IMR-90 (cell line): Measurements from ENCODE around the gene TIAM2. TPM values are rescaled to one million over a fixed set of nuclear protein-coding genes. Genes with fewer than 3 reads are reported as not detected.

Experiments
- ATAC-seq: fragments of 200-7000 bp; cut with Tn5 transposase; 2 replicates; pipeline ENCODE4 v1.9.1; 2020; ENCODE audit warnings: low read depth, mild to moderate bottlenecking, moderate library complexity
- BruUV-seq: library from RNA; stranded (reverse); fragments of 400-500 nt; replicated peaks from 2 replicates; lab custom pipeline; 2021; lab: Mats Ljungman, UMichigan
- CTCF ChIA-PET: fragments of 300-600 bp; formaldehyde crosslinking; extraction: SDS; loops from one replicate; lab custom pipeline; 2021; ENCODE audit warnings: antibody characterized with exemption; lab: Yijun Ruan, JAX
- POLR2A ChIA-PET: fragments of 300-600 bp; sonication (Branson Sonifier 250); formaldehyde crosslinking; loops from one replicate; lab custom pipeline; 2022; ENCODE audit warnings: antibody characterized with exemption; ENCODE audit not compliant: unreplicated experiment; lab: Charles Lee
- DNase-seq: peaks from one replicate; pipeline ENCODE4 v3.0.0; 2013
- H2AFZ ChIP-seq: replicated peaks from 2 replicates; pipeline ENCODE3; 2013; ENCODE audit warnings: low read length, mild to moderate bottlenecking; ENCODE audit not compliant: poor library complexity
- H2AK5ac ChIP-seq: 2 replicates; pipeline ENCODE4 v1.6.1; 2013; ENCODE audit warnings: low read depth, low read length, inconsistent platforms
- H2AK9ac ChIP-seq: replicated peaks from 2 replicates; pipeline ENCODE3; 2013; ENCODE audit warnings: mild to moderate bottlenecking, low read depth, low read length, moderate library complexity; ENCODE audit not compliant: poor library complexity
- H2BK120ac ChIP-seq: 2 replicates; pipeline ENCODE4 v1.6.1; 2013; ENCODE audit warnings: low read depth, low read length, inconsistent platforms
- H2BK15ac ChIP-seq: 3 replicates; pipeline ENCODE4 v1.6.1; 2013; ENCODE audit warnings: low read depth, low read length, inconsistent platforms
- H2BK20ac ChIP-seq: 2 replicates; pipeline ENCODE4 v1.6.1; 2013; ENCODE audit warnings: low read depth, mild to moderate bottlenecking, inconsistent platforms, low read length, moderate library complexity
- H2BK5ac ChIP-seq: 2 replicates; pipeline ENCODE4 v1.6.1; 2013; ENCODE audit warnings: mild to moderate bottlenecking, low read depth, low read length, inconsistent platforms; ENCODE audit not compliant: poor library complexity, severe bottlenecking
- H3K14ac ChIP-seq: replicated peaks from 2 replicates; pipeline ENCODE4 v1.6.1; 2013; ENCODE audit warnings: low read depth, low read length, inconsistent platforms
- H3K18ac ChIP-seq: 2 replicates; pipeline ENCODE4 v1.6.1; 2013; ENCODE audit warnings: low read depth, low read length, control low read depth
- H3K23ac ChIP-seq: 2 replicates; pipeline ENCODE4 v1.6.1; 2013; ENCODE audit warnings: low read depth, low read length, inconsistent platforms
- H3K27ac ChIP-seq: 2 replicates; pipeline ENCODE4 v1.5.1; 2013; ENCODE audit warnings: mild to moderate bottlenecking, control low read depth, low read length; ENCODE audit not compliant: insufficient read depth
- H3K27me3 ChIP-seq: 2 replicates; pipeline ENCODE4 v1.6.1; 2013; ENCODE audit warnings: low read length; ENCODE audit not compliant: control insufficient read depth, insufficient read depth
- H3K36me3 ChIP-seq: 2 replicates; pipeline ENCODE4 v1.6.1; 2013; ENCODE audit warnings: low read length, mixed read lengths; ENCODE audit not compliant: control insufficient read depth, insufficient read depth
- H3K4ac ChIP-seq: 2 replicates; pipeline ENCODE4 v1.6.1; 2013; ENCODE audit warnings: low read depth, low read length, inconsistent platforms
- H3K4me1 ChIP-seq: 2 replicates; pipeline ENCODE4 v1.6.1; 2013; ENCODE audit warnings: low read length, mixed read lengths; ENCODE audit not compliant: control insufficient read depth, insufficient read depth
- H3K4me2 ChIP-seq: 2 replicates; pipeline ENCODE4 v1.6.1; 2013; ENCODE audit warnings: low read depth, mild to moderate bottlenecking, control low read depth, low read length, moderate library complexity
- H3K4me3 ChIP-seq: 2 replicates; pipeline ENCODE4 v1.5.1; 2013; ENCODE audit warnings: low read depth, mild to moderate bottlenecking, control low read depth, low read length, moderate library complexity; ENCODE audit not compliant: insufficient read depth
- H3K56ac ChIP-seq: 2 replicates; pipeline ENCODE4 v1.6.1; 2013; ENCODE audit warnings: low read length, inconsistent platforms; ENCODE audit not compliant: insufficient read depth; ENCODE audit errors: extremely low read depth
- H3K79me1 ChIP-seq, 2 experiments: 2 replicates each; pipeline ENCODE4 v1.6.1; 2013; ENCODE audit warnings: low read length in 2 of 2, inconsistent platforms in 1 of 2, low read depth in 1 of 2
- H3K9ac ChIP-seq: 2 replicates; pipeline ENCODE4 v1.6.1; 2013; ENCODE audit warnings: low read depth, low read length, control low read depth
- H3K9me1 ChIP-seq: 2 replicates; pipeline ENCODE4 v1.6.1; 2013; ENCODE audit warnings: low read length, inconsistent platforms; ENCODE audit not compliant: insufficient read depth
- H3K9me3 ChIP-seq: 2 replicates; pipeline ENCODE4 v1.6.1; 2013; ENCODE audit warnings: low read length; ENCODE audit not compliant: control insufficient read depth, insufficient read depth
- H4K20me1 ChIP-seq: 2 replicates; pipeline ENCODE4 v1.6.1; 2013; ENCODE audit warnings: low read length, inconsistent platforms; ENCODE audit not compliant: insufficient read depth
- H4K5ac ChIP-seq: 2 replicates; pipeline ENCODE4 v1.6.1; 2013; ENCODE audit warnings: mild to moderate bottlenecking, low read depth, low read length, control low read depth
- H4K8ac ChIP-seq, 2 experiments: 2 replicates each; pipeline ENCODE4 v1.6.1; 2013; ENCODE audit warnings: low read depth in 2 of 2, low read length in 2 of 2, control low read depth in 1 of 2, inconsistent platforms in 1 of 2
- H4K91ac ChIP-seq: 2 replicates; pipeline ENCODE4 v1.6.1; 2013; ENCODE audit warnings: low read depth, low read length, inconsistent platforms; ENCODE audit not compliant: insufficient read depth
- BHLHE40 ChIP-seq: fragments of 150-350 bp; IDR thresholded peaks from 2 replicates; pipeline ENCODE4 v1.6.1; 2016; ENCODE audit warnings: mild to moderate bottlenecking, low read depth, low read length
- CEBPB ChIP-seq: IDR thresholded peaks from 2 replicates; pipeline ENCODE4 v1.6.1; 2012; ENCODE audit warnings: low read depth, low read length, improper control_type of control experiment
- CHD1 ChIP-seq: IDR thresholded peaks from 2 replicates; pipeline ENCODE4 v1.6.1; 2012; ENCODE audit warnings: low read depth, low read length, improper control_type of control experiment
- CTCF ChIP-seq: conservative IDR thresholded peaks from 2 replicates; pipeline ENCODE4 v1.5.1; 2012; ENCODE audit warnings: mild to moderate bottlenecking, low read depth, low read length, improper control_type of control experiment
- FOS ChIP-seq: fragments of 150-350 bp; IDR thresholded peaks from 2 replicates; pipeline ENCODE4 v1.6.1; 2016; ENCODE audit warnings: low read depth, low read length
- MAFK ChIP-seq: IDR thresholded peaks from 2 replicates; pipeline ENCODE4 v1.6.1; 2012; ENCODE audit warnings: low read depth, low read length, improper control_type of control experiment
- MAZ ChIP-seq: IDR thresholded peaks from 2 replicates; pipeline ENCODE4 v1.6.1; 2012; ENCODE audit warnings: low read depth, mild to moderate bottlenecking, low read length, improper control_type of control experiment, moderate library complexity, borderline replicate concordance
- NFE2L2 ChIP-seq: fragments of 150-350 bp; IDR thresholded peaks from 2 replicates; pipeline ENCODE4 v1.6.1; 2016; ENCODE audit warnings: low read depth, mild to moderate bottlenecking, low read length
- RAD21 ChIP-seq: IDR thresholded peaks from 2 replicates; pipeline ENCODE4 v1.6.1; 2012; ENCODE audit warnings: low read length, improper control_type of control experiment
- RCOR1 ChIP-seq: IDR thresholded peaks from 2 replicates; pipeline ENCODE4 v1.6.1; 2012; ENCODE audit warnings: mild to moderate bottlenecking, low read length, improper control_type of control experiment; ENCODE audit not compliant: insufficient replicate concordance
- RFX5 ChIP-seq: IDR thresholded peaks from 2 replicates; pipeline ENCODE4 v1.8.0; 2012; ENCODE audit warnings: low read depth, mild to moderate bottlenecking, low read length, moderate library complexity
- SMC3 ChIP-seq: fragments of 150-350 bp; IDR thresholded peaks from 2 replicates; pipeline ENCODE4 v1.6.1; 2016; ENCODE audit warnings: low read depth, mild to moderate bottlenecking, antibody characterized with exemption, low read length, moderate library complexity
- WGBS, 2 experiments: methylation state at CpG; one replicate each; pipeline versions ENCODE4 v1.1.5 to v1.1.7; 2013; ENCODE audit warnings: missing lambda C conversion rate in 2 of 2; ENCODE audit not compliant: insufficient read length in 1 of 2; ENCODE audit errors: extremely low coverage in 2 of 2; 5-methylcytosine and 5-hydroxymethylcytosine counted together
- dilution Hi-C: fragments of 300-500 bp; cut with HindIII; formaldehyde crosslinking; loops from one replicate; pipeline ENCODE4 v1.14.3; 2018; ENCODE audit warnings: low sequenced_read_pairs; ENCODE audit not compliant: unreplicated experiment
- in situ Hi-C: fragments of 300-500 bp; cut with MboI; formaldehyde crosslinking; loops from 3 replicates; pipeline ENCODE4 v1.14.3; 2019; ENCODE audit warnings: low sequenced_read_pairs, inconsistent platforms, mixed read lengths
- intact Hi-C: fragments of 100-400 bp; cut with micrococcal nuclease; formaldehyde crosslinking; loops from 2 replicates; pipeline ENCODE4 v1.10.0; 2022
- polyA plus RNA-seq, 3 experiments: library from polyadenylated mRNA; depleted of rRNA; stranded (reverse); fragments of >200 nt; gene quantifications; 2 replicates each; pipeline ENCODE4 v1.2.3, GENCODE V29; 2012; ENCODE audit warnings: low replicate concordance in 1 of 3
- total RNA-seq: library from RNA; depleted of rRNA; stranded (reverse); fragments of >200 nt; gene quantifications from 2 replicates; pipeline ENCODE4 v1.2.3, GENCODE V29; 2012
- TF ChIP-seq, protein P1 (sequence below): fragments of 150-350 bp; IDR thresholded peaks from 2 replicates; pipeline ENCODE4 v1.6.1; 2017; ENCODE audit warnings: mild to moderate bottlenecking, antibody characterized with exemption, low read length, low read depth

The TIAM2 gene
- total and polyA plus RNA-seq, 2 of the 4 experiments (the other 2 are of a cell fraction), result 3.1 to 4.7 TPM

- no peak for DNase-seq
- no peak overlapping the region for H3K9ac ChIP-seq
- H3K27me3 ChIP-seq, result no peaks in the 10 kb centered on the region
- H2BK120ac ChIP-seq, result no peak overlapping the region
- H2BK15ac ChIP-seq, result no peak overlapping the region
- CTCF ChIA-PET, result no interaction called here
- POLR2A ChIA-PET, result no interaction called here
- peaks cover 20% of the 10 kb centered on the region for H3K9me1 ChIP-seq
- H3K4me3 ChIP-seq, result no peak overlapping the region
- WGBS, 2 experiments, result 100% methylated on average over 1 of the region's 10 CpGs; no CpG with 5 or more reads in 1 of the 2 experiments
- H3K9me3 ChIP-seq, result no peaks in the 10 kb centered on the region
- intact Hi-C loops (no loop called here), in situ Hi-C loops (no loop called here), dilution Hi-C loops (no loop called here)
- H3K27ac ChIP-seq, result no peak overlapping the region
- H3K79me1 ChIP-seq, result peaks cover 0 to 6% of the 10 kb centered on the region in 2 experiments; a peak in 2 of 4 replicates
- no peak overlapping the region for H3K14ac ChIP-seq
- H3K56ac ChIP-seq, result no peak overlapping the region
- no peak overlapping the region for H3K4me2 ChIP-seq
- H2AK5ac ChIP-seq, result no peak overlapping the region
- H4K5ac ChIP-seq, result no peak overlapping the region
- no peak overlapping the region for H2AFZ ChIP-seq
- TF ChIP-seq CHD1 (no peak), FOS (no peak), RAD21 (no peak), SMC3 (no peak), RCOR1 (no peak), CTCF (no peak), MAFK (no peak), MAZ (no peak), CEBPB (no peak), BHLHE40 (no peak), NFE2L2 (no peak), RFX5 (no peak)
- TF ChIP-seq, protein P1, sequence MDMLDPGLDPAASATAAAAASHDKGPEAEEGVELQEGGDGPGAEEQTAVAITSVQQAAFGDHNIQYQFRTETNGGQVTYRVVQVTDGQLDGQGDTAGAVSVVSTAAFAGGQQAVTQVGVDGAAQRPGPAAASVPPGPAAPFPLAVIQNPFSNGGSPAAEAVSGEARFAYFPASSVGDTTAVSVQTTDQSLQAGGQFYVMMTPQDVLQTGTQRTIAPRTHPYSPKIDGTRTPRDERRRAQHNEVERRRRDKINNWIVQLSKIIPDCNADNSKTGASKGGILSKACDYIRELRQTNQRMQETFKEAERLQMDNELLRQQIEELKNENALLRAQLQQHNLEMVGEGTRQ, result no peak
- H3K4me1 ChIP-seq, result peaks cover 3% of the 10 kb centered on the region; the same call in 1 of the 2 replicates
- no peak overlapping the region for H3K4ac ChIP-seq
- H3K36me3 ChIP-seq, result peaks cover 2% of the 10 kb centered on the region; the same call in 1 of the 2 replicates
- no peaks in the 10 kb centered on the region for H4K20me1 ChIP-seq
- BruUV-seq, result no TSS peak
- no peak overlapping the region for H2BK5ac ChIP-seq
- H2AK9ac ChIP-seq, result no peak overlapping the region
- no peak overlapping the region for H4K8ac ChIP-seq
- H2BK20ac ChIP-seq, result no peak overlapping the region
- no peak overlapping the region for H4K91ac ChIP-seq
- no peak overlapping the region for H3K18ac ChIP-seq
- no peak for ATAC-seq
- no peak overlapping the region for H3K23ac ChIP-seq
Observed at GRCh38 chr6:155091756-155092155, 96.6 kb downstream of the TIAM2 start.
